ENCODE measurements around the gene ZNF814. TPM values are rescaled to one million over a fixed set of nuclear protein-coding genes. Genes with fewer than 3 reads are reported as not detected.
A peak's percentile ranks its signal among the peaks of the same experiment; 100 is the strongest.
"Not testable (repeated sequence)": the region's sequence is repeated elsewhere in the genome, so short reads cannot be mapped to it uniquely, and the experiment has no call there.

Gene ZNF814
- total RNA-seq, 6 donors from 2014 or later, result 7.1 to 16.8 (median 9.4) TPM

DNA sequence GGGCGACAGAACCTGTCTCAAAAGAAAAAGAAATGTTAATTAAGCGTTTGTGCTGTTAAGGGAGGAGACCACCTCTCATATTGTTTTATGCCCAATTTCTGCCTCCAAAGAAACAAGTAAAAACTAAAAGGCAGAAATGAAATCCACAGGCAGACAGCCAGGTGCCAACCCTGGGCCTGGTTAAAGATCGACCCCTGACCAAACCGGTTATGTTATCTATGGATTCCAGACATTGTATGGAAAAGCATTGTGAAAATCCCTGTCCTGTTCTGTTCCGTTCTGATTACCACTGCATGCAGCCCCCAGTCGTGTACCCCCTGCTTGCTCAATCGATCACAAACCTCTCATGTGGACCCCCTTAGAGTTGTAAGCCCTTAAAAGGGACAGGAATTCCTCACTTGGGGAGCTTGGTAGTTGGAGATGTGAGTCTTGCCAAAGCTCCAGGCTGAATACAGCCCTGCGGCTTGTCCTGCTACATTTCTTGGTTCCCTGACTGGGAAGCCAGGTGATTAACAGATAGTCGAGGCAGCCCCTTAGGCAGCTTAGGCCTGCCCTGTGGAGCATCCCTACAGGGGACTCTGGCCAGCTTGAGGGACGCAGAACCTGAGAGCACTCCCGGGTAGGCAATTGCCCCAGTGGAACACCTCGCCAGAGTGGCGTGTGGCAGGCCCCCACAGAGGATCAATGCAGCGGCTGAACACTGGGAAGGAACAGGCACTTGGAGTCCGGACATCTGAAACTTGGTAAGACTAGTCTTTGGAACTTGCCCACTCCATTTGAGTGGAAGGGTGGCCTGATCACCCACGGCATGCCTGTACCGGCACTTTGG, 73.4 kb downstream of the ZNF814 start:
- ATAC-seq (ENCODE audit: low FRiP score in 2 of 2), result no peak
- peaks cover 0 to 17% (median 2%) of the 10 kb centered on the region in 4 donors for H3K36me3 ChIP-seq
- no peaks in the 10 kb centered on the region for H3K27me3 ChIP-seq
- peak overlapping the region; percentile 73 to 89 (median 83) for H3K27ac ChIP-seq
- no peak for DNase-seq
- H3K4me1 ChIP-seq, result peaks cover 27 to 35% (median 31%) of the 10 kb centered on the region in 4 donors
- no peaks in the 10 kb centered on the region for H3K9me3 ChIP-seq
- H3K4me3 ChIP-seq, result peak overlapping the region in 3 of 4 donors; percentile 74 to 84 (median 78)
- no peak for TF ChIP-seq POLR2A (IDR thresholded peaks at IDR 0.05)
- no peak for TF ChIP-seq EP300 (IDR thresholded peaks at IDR 0.05)
- no peak for TF ChIP-seq POLR2AphosphoS5 (IDR thresholded peaks at IDR 0.05)
- TF ChIP-seq CTCF (IDR thresholded peaks at IDR 0.05), result no peak
- 81 to 88% methylated on average over 14 to 16 of the region's 17 CpGs for WGBS, 2 donors

DNA sequence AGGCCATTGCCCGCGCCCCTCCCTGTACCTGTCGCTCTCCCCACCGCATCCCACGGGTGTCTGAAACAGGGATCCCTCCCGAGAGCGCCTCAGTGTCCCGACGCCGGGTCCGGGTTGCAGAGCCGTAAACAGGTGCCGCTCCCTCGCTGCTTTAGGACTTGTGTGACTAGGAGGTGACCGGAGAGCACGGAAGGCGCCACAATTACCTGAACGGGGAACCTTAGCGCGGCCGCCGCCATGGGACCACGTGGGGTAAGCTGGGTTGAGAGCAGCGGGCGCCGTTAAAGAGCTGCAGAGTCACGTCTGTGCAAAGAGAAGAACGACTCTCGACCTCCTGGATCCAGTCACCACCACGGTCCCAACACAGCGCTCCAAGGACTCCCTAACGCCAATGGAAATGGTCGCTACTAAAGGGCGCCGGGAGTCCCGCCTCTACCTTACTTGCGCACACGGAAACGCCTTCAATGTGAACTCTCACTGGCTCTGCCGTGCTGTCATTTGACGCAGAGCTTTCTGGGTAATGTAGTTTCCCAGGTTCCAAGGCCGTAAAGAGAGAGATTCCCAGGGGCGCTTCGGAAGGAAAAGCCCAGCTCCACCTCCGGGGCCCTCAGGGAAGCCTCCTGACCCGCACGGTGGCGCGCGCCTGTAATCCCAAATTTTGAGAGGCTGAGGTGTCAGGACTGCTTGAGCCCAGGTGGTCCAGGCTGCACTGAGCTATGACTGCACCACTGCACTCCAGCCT, 74.2 kb downstream of the ZNF814 start, which contains the start of gene ZNF552:
ZNF552 (minus strand) TSS at position 409 of the 742 bp plus-strand sequence; CDS start at position 239, 170 bp downstream.
- peaks cover 22 to 37% (median 25%) of the 10 kb centered on the region in 4 donors for H3K4me1 ChIP-seq
- H3K9me3 ChIP-seq, result no peaks in the 10 kb centered on the region
- 0 to 1% methylated on average over 27 to 47 of the region's 50 CpGs for WGBS, 2 donors
- H3K27ac ChIP-seq, result peak within 1 kb of the TSS; percentile 73 to 89 (median 83)
- H3K4me3 ChIP-seq, result peak within 1 kb of the TSS; percentile 30 to 84 (median 76)
- TF ChIP-seq EP300 (IDR thresholded peaks at IDR 0.05), result no peak
- TF ChIP-seq CTCF (IDR thresholded peaks at IDR 0.05), result no peak
- TF ChIP-seq POLR2A (IDR thresholded peaks at IDR 0.05), result peak in 3 of 4 donors; percentile 78 to 92 (median 85)
- TF ChIP-seq POLR2AphosphoS5 (IDR thresholded peaks at IDR 0.05), result peak; percentile 75 to 93
- peak; percentile 87 to 91 for DNase-seq
- peak; percentile 96 for ATAC-seq (ENCODE audit: low FRiP score in 2 of 2)
- H3K27me3 ChIP-seq, result no peaks in the 10 kb centered on the region
- peaks cover 0 to 25% (median 5%) of the 10 kb centered on the region in 4 donors for H3K36me3 ChIP-seq

DNA sequence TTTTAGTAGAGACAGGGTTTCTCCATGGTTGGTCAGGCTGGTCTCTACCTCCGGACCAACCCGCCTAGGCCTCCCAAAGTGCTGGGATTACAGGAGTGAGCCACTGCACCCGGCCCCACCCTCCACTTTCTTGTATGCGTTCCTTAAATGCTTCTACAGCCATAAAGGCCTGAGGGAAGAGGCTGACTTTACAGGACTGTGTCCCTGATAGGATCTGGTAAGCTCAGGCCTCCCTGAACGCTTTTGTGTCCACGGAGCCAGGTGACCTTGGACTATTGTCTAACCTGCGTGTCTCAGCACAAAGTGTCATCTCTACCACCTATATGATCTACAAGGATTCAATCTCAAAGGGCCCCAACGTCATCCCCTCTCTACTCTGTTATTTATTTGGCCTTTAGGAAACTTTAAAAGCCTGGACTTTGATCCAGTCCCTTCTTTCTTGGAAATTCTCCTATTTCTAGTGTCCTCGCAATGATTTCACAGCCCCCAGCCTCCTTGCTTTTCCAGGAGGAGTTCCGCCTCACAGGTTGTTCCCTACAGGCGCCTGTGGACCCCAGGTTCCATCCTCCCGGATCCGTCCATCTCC, 74.8 kb downstream of the ZNF814 start:
- no peaks in the 10 kb centered on the region for H3K9me3 ChIP-seq
- peak overlapping the region; percentile 30 to 84 (median 76) for H3K4me3 ChIP-seq
- DNase-seq (no peak), ATAC-seq (ENCODE audit: low FRiP score in 2 of 2) (peak; percentile 23 to 27)
- H3K27ac ChIP-seq, result peak overlapping the region; percentile 73 to 89 (median 83)
- H3K36me3 ChIP-seq, result peaks cover 0 to 32% (median 11%) of the 10 kb centered on the region in 4 donors
- H3K4me1 ChIP-seq, result peaks cover 22 to 38% (median 25%) of the 10 kb centered on the region in 4 donors
- TF ChIP-seq POLR2A (IDR thresholded peaks at IDR 0.05) (no peak), EP300 (IDR thresholded peaks at IDR 0.05) (no peak), POLR2AphosphoS5 (IDR thresholded peaks at IDR 0.05) (no peak), CTCF (IDR thresholded peaks at IDR 0.05) (no peak)
- 5 to 26% methylated on average over 7 to 13 of the region's 13 CpGs for WGBS, 2 donors
- no peaks in the 10 kb centered on the region for H3K27me3 ChIP-seq

DNA sequence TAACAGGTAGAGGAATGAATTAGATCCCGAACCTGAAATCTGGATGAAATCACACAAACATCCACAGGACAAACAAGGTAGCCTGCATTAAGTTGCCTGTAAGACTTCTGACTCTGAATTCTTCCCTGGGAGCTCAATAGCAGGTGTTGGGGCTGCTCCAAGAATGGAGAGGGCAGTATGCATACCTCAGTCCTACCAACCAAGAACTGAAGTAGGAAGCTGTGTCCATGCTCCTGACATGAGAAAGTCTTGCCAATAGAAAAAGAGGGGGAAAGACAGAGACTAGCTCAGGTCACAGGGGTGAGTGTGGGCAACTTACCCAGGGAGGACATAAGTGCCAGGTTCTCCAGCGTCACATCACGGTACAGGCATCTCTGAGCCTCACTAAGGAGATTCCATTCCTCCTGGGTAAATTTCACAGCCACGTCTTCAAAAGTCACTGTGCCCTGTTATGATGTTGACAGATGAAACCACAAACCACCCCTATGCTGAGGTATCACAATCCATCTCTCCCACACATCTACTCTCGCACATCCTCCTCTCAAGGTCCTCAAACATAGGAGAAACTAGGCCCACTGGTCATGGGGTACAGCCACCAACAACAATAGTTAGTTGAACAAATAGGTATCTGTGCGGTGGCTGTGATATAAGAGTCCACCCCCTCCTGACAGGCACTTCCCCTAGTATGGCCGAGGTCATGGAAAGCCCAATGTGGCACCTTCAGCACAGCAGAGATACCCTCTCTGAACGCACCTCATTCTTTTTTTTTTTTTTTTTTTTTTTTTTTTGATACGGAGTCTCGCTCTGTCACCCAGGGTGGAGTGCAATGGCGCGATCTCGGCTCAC, 75.6 kb downstream of the ZNF814 start:
- Histone ChIP-seq H3K27ac (peak overlapping the region; percentile 73 to 89 (median 83)), H3K36me3 (peaks cover 4 to 38% (median 16%) of the 10 kb centered on the region in 4 donors), H3K4me1 (peaks cover 20 to 38% (median 25%) of the 10 kb centered on the region in 4 donors), H3K4me3 (peak overlapping the region in 3 of 4 donors; percentile 74 to 84 (median 78))
- H3K27me3 ChIP-seq; DNase-seq; ATAC-seq (ENCODE audit: low FRiP score in 2 of 2); H3K9me3 ChIP-seq: not testable (repeated sequence)
- WGBS, 2 donors, result 83 to 86% methylated on average over 10 to 13 of the region's 13 CpGs
